GM18526 (cell line): ENCODE results near the gene PDZRN3.

Source experiments
- POLR2A ChIP-seq: IDR thresholded peaks from 3 replicates; pipeline ENCODE4 v1.6.1; 2011; ENCODE audit not compliant: insufficient read length; ENCODE audit errors: extremely low read depth

The PDZRN3 gene

GRCh38 chr3:73490453-73491286 is 134.1 kb downstream of the PDZRN3 start:
- no peak for TF ChIP-seq POLR2A

DNA sequence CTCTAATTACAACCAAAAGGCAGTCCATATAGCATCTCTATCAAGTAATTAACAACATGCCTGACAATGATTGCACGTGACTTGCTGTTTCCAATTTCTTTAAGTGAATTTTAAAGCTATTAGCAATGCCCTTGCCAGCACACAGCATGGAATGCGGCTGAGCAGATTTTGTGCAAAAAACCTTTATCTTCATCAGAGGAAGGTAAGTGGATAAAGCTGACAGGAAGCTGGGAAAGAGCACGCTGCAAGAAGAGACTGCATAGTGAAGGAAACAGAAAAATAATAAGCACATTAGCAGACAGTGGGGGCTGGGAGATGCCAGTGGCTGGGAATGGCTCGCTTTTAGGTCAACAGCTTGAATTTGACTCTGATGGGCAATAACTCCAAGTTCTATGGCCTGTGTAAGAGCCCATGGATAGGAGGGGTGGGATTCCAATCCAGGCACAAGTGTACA is 138.8 kb downstream of the PDZRN3 start:
- no peak for TF ChIP-seq POLR2A

GRCh38 chr3:73484656-73485248 is 140.0 kb downstream of the PDZRN3 start:
- no peak for TF ChIP-seq POLR2A

GRCh38 chr3:73481888-73482287 is 142.9 kb downstream of the PDZRN3 start:
- no peak for TF ChIP-seq POLR2A

GRCh38 chr3:73480187-73480672 is 144.5 kb downstream of the PDZRN3 start:
- TF ChIP-seq POLR2A: no peak

DNA sequence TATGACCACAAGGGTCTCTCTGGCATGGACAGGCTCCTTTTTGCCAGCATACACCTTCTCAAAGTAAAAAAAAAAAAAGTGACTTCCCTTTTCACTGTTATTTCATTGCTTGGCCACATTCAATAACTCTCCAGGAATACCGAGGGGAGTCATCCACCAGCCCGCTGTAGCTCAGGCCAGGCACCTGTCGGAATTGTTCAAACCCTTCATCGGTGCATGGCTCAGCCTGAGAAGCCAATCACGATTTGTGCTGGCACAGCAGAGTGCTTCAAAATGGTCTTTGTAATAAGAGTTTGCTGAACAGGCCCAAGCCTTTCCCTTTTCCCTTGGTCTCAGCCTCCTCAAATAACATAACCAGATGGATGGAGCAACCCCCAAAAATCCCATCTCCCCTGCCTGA is 145.4 kb downstream of the PDZRN3 start:
- TF ChIP-seq POLR2A: no peak

- TF ChIP-seq POLR2A: no peak
Observed at GRCh38 chr3:73478858-73479257, 145.9 kb downstream of the PDZRN3 start.

GRCh38 chr3:73475717-73476116 is 149.0 kb downstream of the PDZRN3 start:
- TF ChIP-seq POLR2A: no peak

GRCh38 chr3:73475175-73475574 is 149.6 kb downstream of the PDZRN3 start:
- no peak for TF ChIP-seq POLR2A

DNA sequence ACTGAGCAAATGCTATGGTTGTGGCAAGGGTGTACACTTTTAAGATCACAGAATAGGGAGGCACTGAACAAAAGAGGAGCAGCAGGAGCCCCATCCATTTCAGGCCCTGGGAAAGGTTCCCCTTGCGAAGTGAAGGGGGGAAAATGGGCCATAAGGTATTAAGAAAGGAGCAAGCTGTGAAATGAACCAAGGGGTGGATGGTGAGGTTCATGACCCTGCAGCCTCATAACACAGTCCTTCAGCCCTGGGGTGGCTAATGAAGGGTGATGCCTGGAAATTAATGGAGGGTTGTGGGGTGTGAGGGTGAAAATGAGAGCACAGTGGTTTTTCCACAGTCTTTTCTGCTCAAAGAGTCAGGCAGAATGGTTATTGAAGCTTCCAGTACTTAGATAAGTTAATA is 150.1 kb downstream of the PDZRN3 start:
- no peak for TF ChIP-seq POLR2A

DNA sequence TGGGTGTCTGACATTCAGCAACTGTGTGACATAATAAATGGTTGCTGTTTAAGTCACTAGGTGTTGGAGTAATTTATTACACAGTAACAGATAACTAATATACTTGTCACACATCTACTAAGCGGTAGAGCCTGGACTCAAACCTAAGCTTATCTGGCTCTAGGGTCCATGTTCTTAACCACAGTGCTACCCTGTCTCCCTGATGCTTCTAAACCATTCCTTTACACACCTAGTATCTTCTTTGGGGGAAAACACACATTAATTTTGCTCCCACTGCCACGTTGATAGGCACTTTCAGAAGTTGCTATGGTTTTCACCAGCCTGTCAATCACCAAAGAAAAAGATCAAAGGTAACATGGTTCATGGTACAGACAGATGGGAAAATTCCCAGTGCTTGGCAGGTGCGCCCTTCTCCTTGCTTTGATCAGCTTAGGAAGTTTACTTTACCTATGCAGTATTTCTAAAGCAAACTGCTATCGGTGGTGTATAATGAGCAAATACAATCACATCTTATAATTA is 150.8 kb downstream of the PDZRN3 start:
- TF ChIP-seq POLR2A: no peak

- no peak for TF ChIP-seq POLR2A
Observed at GRCh38 chr3:73473181-73473897, 151.4 kb downstream of the PDZRN3 start.

DNA sequence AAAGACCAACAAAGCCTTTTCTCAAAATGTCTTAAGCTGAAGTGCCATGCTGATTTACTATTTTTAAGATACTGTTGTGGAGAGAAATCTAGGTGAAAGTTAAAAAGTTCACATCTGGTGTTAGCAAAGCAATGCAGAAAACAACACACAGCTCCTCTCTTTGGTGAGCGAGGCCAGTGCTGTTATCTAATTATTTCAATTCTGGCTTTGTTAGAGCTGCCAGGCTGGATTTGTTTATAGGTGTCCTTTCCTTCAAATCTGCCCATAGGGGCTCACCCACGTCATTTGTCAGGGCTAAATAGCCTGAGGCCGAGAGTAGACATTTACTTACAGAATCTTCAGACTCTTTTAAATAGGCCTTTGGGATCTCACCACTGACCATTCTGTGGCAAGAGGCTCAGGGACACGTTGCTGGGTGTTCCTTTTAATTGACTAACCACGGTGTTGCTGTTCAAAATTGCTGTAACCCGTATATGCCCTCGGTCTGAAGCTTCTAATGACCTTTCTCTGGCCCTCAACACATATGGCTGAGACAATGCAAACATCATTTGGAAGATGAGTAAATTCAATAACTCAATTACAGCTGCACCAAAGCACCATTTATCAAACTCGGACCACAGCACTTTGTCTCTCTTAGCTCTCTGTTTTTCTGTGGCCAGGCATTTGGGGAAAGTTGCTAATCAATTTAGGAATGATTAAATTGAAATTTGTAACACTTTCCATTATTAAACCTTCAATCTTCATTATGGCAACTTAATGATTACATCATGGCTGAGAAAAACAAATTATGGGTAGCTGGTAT is 152.6 kb downstream of the PDZRN3 start:
- TF ChIP-seq POLR2A: no peak

DNA sequence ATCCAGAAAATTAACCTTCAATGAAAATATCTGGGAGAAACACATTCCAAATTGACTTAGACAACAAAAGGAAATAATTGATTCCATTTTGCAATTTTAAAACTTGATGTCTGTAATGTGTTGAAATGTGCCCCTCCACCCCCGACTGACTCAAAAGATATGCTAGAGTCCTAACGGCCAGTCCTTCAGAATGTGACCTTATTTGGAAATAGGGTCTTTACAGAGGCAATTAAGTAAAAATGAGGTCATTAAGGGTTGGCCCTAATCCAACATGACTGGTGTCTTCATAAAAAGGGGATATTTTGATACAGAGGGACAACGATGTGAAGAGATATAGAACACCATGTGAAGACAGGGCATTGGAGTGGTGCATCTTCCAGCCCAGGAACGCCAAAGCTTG is 153.9 kb downstream of the PDZRN3 start:
- no peak for TF ChIP-seq POLR2A

- no peak for TF ChIP-seq POLR2A
Observed at GRCh38 chr3:73469331-73469730, 155.4 kb downstream of the PDZRN3 start.
